ENCODE results near the gene CTNNA2. TPM values are rescaled to one million over a fixed set of nuclear protein-coding genes. Genes with fewer than 3 reads are reported as not detected.

The CTNNA2 gene
- polyA plus RNA-seq, 2 of the 4 experiments (the other 2 are of a cell fraction) = 0.50 to 0.94 TPM

DNA sequence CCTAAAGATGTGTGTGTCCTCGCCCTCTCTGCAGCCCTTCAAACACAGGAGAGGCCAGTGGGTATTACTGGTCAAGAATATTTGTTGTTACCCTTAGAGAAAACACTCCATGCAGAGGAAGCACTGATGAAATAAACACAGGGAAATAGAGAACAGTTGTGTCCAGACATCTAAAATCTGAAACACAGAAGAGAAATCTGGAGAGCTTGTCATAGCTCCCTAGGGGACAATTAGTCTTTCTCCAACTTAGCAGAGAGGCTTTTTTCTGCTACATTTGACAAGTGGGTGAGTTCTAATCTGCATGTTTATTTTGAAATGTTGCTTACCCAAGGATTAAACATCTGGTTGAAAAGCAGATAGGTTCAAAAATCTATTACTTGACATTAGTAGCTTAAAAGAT, 190.1 kb downstream of the CTNNA2 start:
- POLR2A ChIA-PET = no interaction called here

DNA sequence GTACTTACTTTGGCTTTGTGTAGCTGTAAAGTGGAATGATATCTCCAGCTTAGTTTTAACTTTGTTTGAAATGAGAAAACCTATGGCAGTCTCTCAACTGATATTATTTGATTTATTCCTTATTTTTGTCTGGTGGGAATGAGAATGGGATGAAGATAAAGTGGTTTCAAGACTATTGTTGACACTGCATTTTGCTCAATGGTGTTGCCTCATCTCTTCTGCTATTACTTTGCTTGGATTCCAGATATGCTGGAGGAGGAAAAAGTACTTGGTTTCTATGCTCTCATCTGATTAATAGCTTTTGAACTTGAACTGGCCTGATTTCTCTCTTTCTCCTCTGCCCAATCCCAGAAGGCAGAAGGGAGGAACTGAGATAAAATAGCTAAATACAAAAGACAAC, 198.2 kb downstream of the CTNNA2 start:
- H3K4me1 ChIP-seq = no peaks in the 10 kb centered on the region
- ChIA-PET CTCF (interaction anchor here (1.4 kb wide), 1 partner anchor 13 kb away, joined by 3 read pairs; no protein-coding TSS in a partner anchor), POLR2A (no interaction called here)
- FAIRE-seq (no peak), DNase-seq (ENCODE audit: low read depth in 1 of 2, low spot score in 1 of 2) (no peak), ATAC-seq (no peak)
- no peak overlapping the region for H3K4me3 ChIP-seq
- H3K27ac ChIP-seq = no peak overlapping the region
- no peak for TF ChIP-seq CBX8 (IDR thresholded peaks at IDR 0.05)
- TF ChIP-seq, protein P1, sequence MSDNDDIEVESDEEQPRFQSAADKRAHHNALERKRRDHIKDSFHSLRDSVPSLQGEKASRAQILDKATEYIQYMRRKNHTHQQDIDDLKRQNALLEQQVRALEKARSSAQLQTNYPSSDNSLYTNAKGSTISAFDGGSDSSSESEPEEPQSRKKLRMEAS (IDR thresholded peaks at IDR 0.05) = no peak
- no peak for TF ChIP-seq RFX5 (IDR thresholded peaks at IDR 0.05)
- no peak for TF ChIP-seq ESRRA (IDR thresholded peaks at IDR 0.05; ENCODE audit: borderline replicate concordance, low read length)
- TF ChIP-seq HEYL (CRISPR knock-in tag; IDR thresholded peaks at IDR 0.05) = no peak
- TF ChIP-seq JUN (IDR thresholded peaks at IDR 0.05) = no peak
- TF ChIP-seq, protein P2, sequence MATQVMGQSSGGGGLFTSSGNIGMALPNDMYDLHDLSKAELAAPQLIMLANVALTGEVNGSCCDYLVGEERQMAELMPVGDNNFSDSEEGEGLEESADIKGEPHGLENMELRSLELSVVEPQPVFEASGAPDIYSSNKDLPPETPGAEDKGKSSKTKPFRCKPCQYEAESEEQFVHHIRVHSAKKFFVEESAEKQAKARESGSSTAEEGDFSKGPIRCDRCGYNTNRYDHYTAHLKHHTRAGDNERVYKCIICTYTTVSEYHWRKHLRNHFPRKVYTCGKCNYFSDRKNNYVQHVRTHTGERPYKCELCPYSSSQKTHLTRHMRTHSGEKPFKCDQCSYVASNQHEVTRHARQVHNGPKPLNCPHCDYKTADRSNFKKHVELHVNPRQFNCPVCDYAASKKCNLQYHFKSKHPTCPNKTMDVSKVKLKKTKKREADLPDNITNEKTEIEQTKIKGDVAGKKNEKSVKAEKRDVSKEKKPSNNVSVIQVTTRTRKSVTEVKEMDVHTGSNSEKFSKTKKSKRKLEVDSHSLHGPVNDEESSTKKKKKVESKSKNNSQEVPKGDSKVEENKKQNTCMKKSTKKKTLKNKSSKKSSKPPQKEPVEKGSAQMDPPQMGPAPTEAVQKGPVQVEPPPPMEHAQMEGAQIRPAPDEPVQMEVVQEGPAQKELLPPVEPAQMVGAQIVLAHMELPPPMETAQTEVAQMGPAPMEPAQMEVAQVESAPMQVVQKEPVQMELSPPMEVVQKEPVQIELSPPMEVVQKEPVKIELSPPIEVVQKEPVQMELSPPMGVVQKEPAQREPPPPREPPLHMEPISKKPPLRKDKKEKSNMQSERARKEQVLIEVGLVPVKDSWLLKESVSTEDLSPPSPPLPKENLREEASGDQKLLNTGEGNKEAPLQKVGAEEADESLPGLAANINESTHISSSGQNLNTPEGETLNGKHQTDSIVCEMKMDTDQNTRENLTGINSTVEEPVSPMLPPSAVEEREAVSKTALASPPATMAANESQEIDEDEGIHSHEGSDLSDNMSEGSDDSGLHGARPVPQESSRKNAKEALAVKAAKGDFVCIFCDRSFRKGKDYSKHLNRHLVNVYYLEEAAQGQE (IDR thresholded peaks at IDR 0.05) = no peak
- TF ChIP-seq, protein P3, sequence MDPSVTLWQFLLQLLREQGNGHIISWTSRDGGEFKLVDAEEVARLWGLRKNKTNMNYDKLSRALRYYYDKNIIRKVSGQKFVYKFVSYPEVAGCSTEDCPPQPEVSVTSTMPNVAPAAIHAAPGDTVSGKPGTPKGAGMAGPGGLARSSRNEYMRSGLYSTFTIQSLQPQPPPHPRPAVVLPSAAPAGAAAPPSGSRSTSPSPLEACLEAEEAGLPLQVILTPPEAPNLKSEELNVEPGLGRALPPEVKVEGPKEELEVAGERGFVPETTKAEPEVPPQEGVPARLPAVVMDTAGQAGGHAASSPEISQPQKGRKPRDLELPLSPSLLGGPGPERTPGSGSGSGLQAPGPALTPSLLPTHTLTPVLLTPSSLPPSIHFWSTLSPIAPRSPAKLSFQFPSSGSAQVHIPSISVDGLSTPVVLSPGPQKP (IDR thresholded peaks at IDR 0.05; ENCODE audit: low read depth, low read length) = no peak
- TF ChIP-seq CHD2 (IDR thresholded peaks at IDR 0.05; ENCODE audit: low read length, partially characterized antibody) = no peak
- no peak for TF ChIP-seq FOXS1 (CRISPR knock-in tag; IDR thresholded peaks at IDR 0.05)
- no peak for TF ChIP-seq TP53 (CRISPR knock-in tag; IDR thresholded peaks at IDR 0.05)
- no peak for TF ChIP-seq MAZ (IDR thresholded peaks at IDR 0.05; ENCODE audit: borderline replicate concordance, low read depth, low read length)
- TF ChIP-seq, protein P4, sequence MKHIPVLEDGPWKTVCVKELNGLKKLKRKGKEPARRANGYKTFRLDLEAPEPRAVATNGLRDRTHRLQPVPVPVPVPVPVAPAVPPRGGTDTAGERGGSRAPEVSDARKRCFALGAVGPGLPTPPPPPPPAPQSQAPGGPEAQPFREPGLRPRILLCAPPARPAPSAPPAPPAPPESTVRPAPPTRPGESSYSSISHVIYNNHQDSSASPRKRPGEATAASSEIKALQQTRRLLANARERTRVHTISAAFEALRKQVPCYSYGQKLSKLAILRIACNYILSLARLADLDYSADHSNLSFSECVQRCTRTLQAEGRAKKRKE (CRISPR knock-in tag; IDR thresholded peaks at IDR 0.05; ENCODE audit: low read depth) = no peak
- no peak for TF ChIP-seq CBX2 (IDR thresholded peaks at IDR 0.05; ENCODE audit: borderline replicate concordance, low read depth)
- no peak for TF ChIP-seq EP300 (IDR thresholded peaks at IDR 0.05)
- no peak for TF ChIP-seq HDAC2 (IDR thresholded peaks at IDR 0.05)
- TF ChIP-seq, protein P5, sequence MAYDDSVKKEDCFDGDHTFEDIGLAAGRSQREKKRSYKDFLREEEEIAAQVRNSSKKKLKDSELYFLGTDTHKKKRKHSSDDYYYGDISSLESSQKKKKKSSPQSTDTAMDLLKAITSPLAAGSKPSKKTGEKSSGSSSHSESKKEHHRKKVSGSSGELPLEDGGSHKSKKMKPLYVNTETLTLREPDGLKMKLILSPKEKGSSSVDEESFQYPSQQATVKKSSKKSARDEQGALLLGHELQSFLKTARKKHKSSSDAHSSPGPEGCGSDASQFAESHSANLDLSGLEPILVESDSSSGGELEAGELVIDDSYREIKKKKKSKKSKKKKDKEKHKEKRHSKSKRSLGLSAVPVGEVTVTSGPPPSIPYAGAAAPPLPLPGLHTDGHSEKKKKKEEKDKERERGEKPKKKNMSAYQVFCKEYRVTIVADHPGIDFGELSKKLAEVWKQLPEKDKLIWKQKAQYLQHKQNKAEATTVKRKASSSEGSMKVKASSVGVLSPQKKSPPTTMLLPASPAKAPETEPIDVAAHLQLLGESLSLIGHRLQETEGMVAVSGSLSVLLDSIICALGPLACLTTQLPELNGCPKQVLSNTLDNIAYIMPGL (CRISPR knock-in tag; IDR thresholded peaks at IDR 0.05; ENCODE audit: borderline replicate concordance) = no peak
- H3K9me3 ChIP-seq = peaks cover 8% of the 10 kb centered on the region; the same call in 1 of the 3 replicates
- no peak overlapping the region for H3K4me2 ChIP-seq

More for the DNA sequence above, 190.1 kb downstream of the CTNNA2 start:
- CTCF ChIA-PET = interaction anchor here (1.0 kb wide), 1 partner anchor 74 kb away, joined by 3 read pairs; no protein-coding TSS in a partner anchor
- TF ChIP-seq HOXA7 (CRISPR knock-in tag; IDR thresholded peaks at IDR 0.05) (no peak), SREBF2 (IDR thresholded peaks at IDR 0.05) (no peak), HEYL (CRISPR knock-in tag; IDR thresholded peaks at IDR 0.05) (no peak), RNF2 (IDR thresholded peaks at IDR 0.05; ENCODE audit: borderline replicate concordance, low read depth) (no peak), CEBPB (IDR thresholded peaks at IDR 0.05) (no peak), FOXS1 (CRISPR knock-in tag; IDR thresholded peaks at IDR 0.05) (no peak), GATA3 (IDR thresholded peaks at IDR 0.05; ENCODE audit: borderline replicate concordance) (no peak), FOSB (CRISPR knock-in tag; IDR thresholded peaks at IDR 0.05) (no peak), KDM1A (IDR thresholded peaks at IDR 0.05; ENCODE audit: low read depth) (no peak), NFE2L2 (conservative IDR thresholded peaks at IDR 0.05; ENCODE audit: low read length) (no peak)
- FAIRE-seq = no peak
- WGBS (ENCODE audit: missing lambda C conversion rate) = 20% methylated on average over 1 of the region's 1 CpG
- Histone ChIP-seq H3K9me3 (no peaks in the 10 kb centered on the region), H3K4me2 (no peak overlapping the region), H3K4me1 (no peaks in the 10 kb centered on the region), H3K4me3 (no peak overlapping the region), H3K27ac (no peak overlapping the region)
- ATAC-seq = no peak
- DNase-seq (ENCODE audit: low read depth in 1 of 2, low spot score in 1 of 2) = no peak

Data from A549 (cell line).